H1 (cell line): ENCODE data around the gene KRTAP10-8. TPM values are rescaled to one million over a fixed set of nuclear protein-coding genes. Genes with fewer than 3 reads are reported as not detected.

Source experiments
- CTCF ChIA-PET: fragments of 300-600 bp; sonication (Branson Sonifier 250); formaldehyde crosslinking; loops from one replicate; lab custom pipeline; 2021; ENCODE audit not compliant: partially characterized antibody; lab: Charles Lee
- POLR2A ChIA-PET: fragments of 300-600 bp; sonication (Branson Sonifier 250); formaldehyde crosslinking; loops from one replicate; lab custom pipeline; 2021; ENCODE audit warnings: inconsistent platforms; ENCODE audit not compliant: partially characterized antibody; lab: Charles Lee
- DNase-seq, 2 experiments: peaks; one replicate each; pipeline versions ENCODE4 v3.0.0 to v3.0.0-alpha.2; 2010 to 2022; ENCODE audit warnings: low spot score in 2 of 2, low read depth in 1 of 2, mixed read lengths in 1 of 2
- FAIRE-seq: peaks from 2 replicates; lab custom pipeline; 2011; peaks lifted over from hg19 to GRCh38; lab: Jason Lieb, UNC
- H2AFZ ChIP-seq: 2 replicates; pipeline ENCODE4 v1.8.1; 2012; ENCODE audit warnings: low read length, inconsistent platforms
- H2AK5ac ChIP-seq: 2 replicates; pipeline ENCODE4 v1.6.1; 2013; ENCODE audit warnings: low read depth, low read length
- H2BK120ac ChIP-seq: replicated peaks from 2 replicates; pipeline ENCODE3; 2013; ENCODE audit warnings: low read depth, low read length, inconsistent platforms
- H2BK12ac ChIP-seq: 2 replicates; pipeline ENCODE4 v1.6.1; 2013; ENCODE audit warnings: low read depth, low read length
- H2BK15ac ChIP-seq: 2 replicates; pipeline ENCODE4 v1.6.1; 2013; ENCODE audit warnings: low read length
- H2BK20ac ChIP-seq: 2 replicates; pipeline ENCODE4 v1.6.1; 2013; ENCODE audit warnings: low read length
- H2BK5ac ChIP-seq: 2 replicates; pipeline ENCODE4 v1.6.1; 2013; ENCODE audit warnings: low read depth, low read length
- H3K14ac ChIP-seq: 2 replicates; pipeline ENCODE4 v1.6.1; 2013; ENCODE audit warnings: inconsistent platforms; ENCODE audit not compliant: insufficient read length
- H3K18ac ChIP-seq: 2 replicates; pipeline ENCODE4 v1.6.1; 2013; ENCODE audit warnings: low read length; ENCODE audit errors: extremely low read depth
- H3K23ac ChIP-seq: 2 replicates; pipeline ENCODE4 v1.6.1; 2013; ENCODE audit warnings: inconsistent platforms; ENCODE audit not compliant: insufficient read length
- H3K23me2 ChIP-seq: 2 replicates; pipeline ENCODE4 v1.6.1; 2013; ENCODE audit warnings: low read depth, low read length
- H3K27ac ChIP-seq: 2 replicates; pipeline ENCODE4 v1.6.1; 2011; ENCODE audit warnings: low read depth, low read length, inconsistent platforms
- H3K27me3 ChIP-seq, 4 experiments: replicated peaks in 1 of 4; 1 replicate in 1 of 4; 2 replicates in 3 of 4; pipeline versions ENCODE4 v1.6.1 to v1.8.1; 2011 to 2013; ENCODE audit warnings: low read length in 3 of 4, mild to moderate bottlenecking in 3 of 4, inconsistent platforms in 2 of 4, mixed read lengths in 2 of 4, moderate library complexity in 1 of 4; ENCODE audit not compliant: control insufficient read depth in 3 of 4, insufficient read depth in 3 of 4; ENCODE audit errors: extremely low read depth in 1 of 4
- H3K36me3 ChIP-seq, 4 experiments: 2 replicates each; pipeline versions ENCODE4 v1.6.1 to v1.8.1; 2011 to 2013; ENCODE audit warnings: mild to moderate bottlenecking in 4 of 4, low read length in 3 of 4, moderate library complexity in 2 of 4, control low read depth in 1 of 4, inconsistent platforms in 1 of 4; ENCODE audit not compliant: insufficient read depth in 4 of 4, control insufficient read depth in 2 of 4
- H3K4ac ChIP-seq: replicated peaks from 2 replicates; pipeline ENCODE3; 2013; ENCODE audit warnings: low read length, low read depth, mixed read lengths, inconsistent platforms; ENCODE audit not compliant: insufficient read length
- H3K4me1 ChIP-seq, 4 experiments: replicated peaks in 1 of 4; 1 replicate in 1 of 4; 2 replicates in 3 of 4; pipeline versions ENCODE4 v1.6.1 to v1.8.1; 2011 to 2013; ENCODE audit warnings: low read length in 3 of 4, inconsistent platforms in 2 of 4, mixed read lengths in 1 of 4; ENCODE audit not compliant: insufficient read depth in 4 of 4, control insufficient read depth in 3 of 4
- H3K4me2 ChIP-seq, 2 experiments: 2 replicates each; pipeline versions ENCODE4 v1.6.1 to v1.8.1; 2011 to 2013; ENCODE audit warnings: low read depth in 2 of 2, low read length in 2 of 2, control low read depth in 1 of 2, inconsistent platforms in 1 of 2, mild to moderate bottlenecking in 1 of 2; ENCODE audit not compliant: insufficient read depth in 1 of 2
- H3K4me3 ChIP-seq, 4 experiments: fragments of 200-600, 300-600 bp in 1 of 4; sonication (generic), shearing (Covaris generic), sonication (Bioruptor Twin) in 1 of 4; 2 replicates each; pipeline versions ENCODE4 v1.5.1 to v1.8.1; 2011 to 2016; ENCODE audit warnings: low read length in 4 of 4, low read depth in 3 of 4, control low read depth in 2 of 4, inconsistent platforms in 2 of 4, mild to moderate bottlenecking in 2 of 4, mixed read lengths in 1 of 4, moderate library complexity in 1 of 4; ENCODE audit not compliant: insufficient read depth in 2 of 4; ENCODE audit errors: extremely low read depth in 1 of 4
- H3K56ac ChIP-seq: replicated peaks from 2 replicates; pipeline ENCODE3; 2013; ENCODE audit warnings: low read depth, mild to moderate bottlenecking, mixed read lengths, low read length, inconsistent platforms; ENCODE audit not compliant: insufficient read length
- H3K79me1 ChIP-seq: 2 replicates; pipeline ENCODE4 v1.6.1; 2013; ENCODE audit warnings: low read depth, low read length, control low read depth
- H3K79me2 ChIP-seq, 2 experiments: 2 replicates each; pipeline versions ENCODE4 v1.6.1 to v1.8.1; 2012 to 2013; ENCODE audit warnings: low read length in 2 of 2, mild to moderate bottlenecking in 2 of 2, inconsistent platforms in 1 of 2; ENCODE audit not compliant: insufficient read depth in 2 of 2, control insufficient read depth in 1 of 2
- H3K9ac ChIP-seq, 4 experiments: replicated peaks in 1 of 4; 1 replicate in 1 of 4; 2 replicates in 3 of 4; pipeline versions ENCODE4 v1.6.1 to v1.8.1; 2011 to 2013; ENCODE audit warnings: low read depth in 3 of 4, low read length in 3 of 4, control low read depth in 2 of 4, mild to moderate bottlenecking in 2 of 4, moderate library complexity in 2 of 4, inconsistent platforms in 1 of 4; ENCODE audit errors: extremely low read depth in 1 of 4
- H3K9me3 ChIP-seq, 2 experiments: 2 replicates each; pipeline versions ENCODE4 v1.6.1 to v1.8.1; 2012 to 2013; ENCODE audit warnings: mild to moderate bottlenecking in 2 of 2, moderate library complexity in 2 of 2, control low read depth in 1 of 2, inconsistent platforms in 1 of 2, low read depth in 1 of 2, low read length in 1 of 2, mixed read lengths in 1 of 2; ENCODE audit not compliant: insufficient read depth in 2 of 2
- H4K20me1 ChIP-seq, 2 experiments: replicated peaks in 1 of 2; 2 replicates each; pipeline versions ENCODE3 to v1.8.1; 2011 to 2013; ENCODE audit warnings: inconsistent platforms in 2 of 2, low read length in 2 of 2, mild to moderate bottlenecking in 1 of 2; ENCODE audit not compliant: insufficient read depth in 2 of 2, control insufficient read depth in 1 of 2
- H4K5ac ChIP-seq: 2 replicates; pipeline ENCODE4 v1.6.1; 2013; ENCODE audit warnings: low read length, low read depth, mixed read lengths, inconsistent platforms; ENCODE audit not compliant: insufficient read length
- H4K8ac ChIP-seq: 2 replicates; pipeline ENCODE4 v1.8.0; 2013; ENCODE audit warnings: mild to moderate bottlenecking, moderate library complexity, low read length, inconsistent platforms; ENCODE audit not compliant: insufficient read depth; ENCODE audit errors: extremely low read depth
- H4K91ac ChIP-seq: replicated peaks from 2 replicates; pipeline ENCODE3; 2013; ENCODE audit warnings: low read length, mixed read lengths, inconsistent platforms; ENCODE audit not compliant: insufficient read length
- ASH2L ChIP-seq: fragments of 200-600, 300-600 bp; sonication (generic); IDR thresholded peaks from one replicate; pipeline ENCODE4 v1.7.1; 2017; ENCODE audit warnings: low read length
- CEBPB ChIP-seq: IDR thresholded peaks from 2 replicates; pipeline ENCODE4 v1.6.1; 2012; ENCODE audit warnings: low read depth, low read length
- CTCF ChIP-seq, 3 experiments: IDR thresholded peaks; 1 replicate in 2 of 3; 2 replicates in 1 of 3; pipeline versions ENCODE4 v1.5.1 to v1.6.1; 2011; ENCODE audit warnings: low read length in 3 of 3, mild to moderate bottlenecking in 3 of 3, inconsistent platforms in 2 of 3, low read depth in 1 of 3, moderate library complexity in 1 of 3; ENCODE audit not compliant: insufficient read depth in 1 of 3; ENCODE audit errors: control extremely low read depth in 1 of 3
- JUND ChIP-seq: IDR thresholded peaks from 2 replicates; pipeline ENCODE4 v1.6.1; 2011; ENCODE audit warnings: mild to moderate bottlenecking, improper control_type of control experiment, low read length
- KDM4A ChIP-seq: IDR thresholded peaks from one replicate; pipeline ENCODE4 v1.7.1; 2012; ENCODE audit warnings: low read depth, mild to moderate bottlenecking, moderate library complexity, low read length, inconsistent platforms; ENCODE audit not compliant: severe bottlenecking
- RXRA ChIP-seq: IDR thresholded peaks from 2 replicates; pipeline ENCODE4 v1.6.1; 2011; ENCODE audit warnings: low read depth, mild to moderate bottlenecking, low read length, moderate library complexity; ENCODE audit not compliant: insufficient read depth
- SP4 ChIP-seq: IDR thresholded peaks from 2 replicates; pipeline ENCODE4 v1.6.1; 2012; ENCODE audit warnings: low read length, inconsistent platforms
- TCF12 ChIP-seq: IDR thresholded peaks from 2 replicates; pipeline ENCODE4 v1.6.1; 2011; ENCODE audit warnings: low read depth, mild to moderate bottlenecking, low read length
- WGBS, 2 experiments: shearing (Covaris generic) in 1 of 2; methylation state at CpG; one replicate each; pipeline versions ENCODE4 v1.1.6 to v1.1.7; 2013 to 2015; ENCODE audit warnings: low lambda C conversion rate in 2 of 2, mixed read lengths in 2 of 2, inconsistent platforms in 1 of 2, low coverage in 1 of 2, missing lambda C conversion rate in 1 of 2; ENCODE audit not compliant: insufficient replicate concordance in 2 of 2, insufficient coverage in 1 of 2, insufficient read length in 1 of 2; ENCODE audit errors: extremely low coverage in 1 of 2, missing lambda C conversion rate in 1 of 2; 5-methylcytosine and 5-hydroxymethylcytosine counted together
- polyA plus RNA-seq, 7 experiments: library from polyadenylated mRNA; depleted of rRNA in 3 of 7; stranded (reverse) in 5 of 7; unstranded in 2 of 7; fragments of >200 nt in 5 of 7; fragments of 200-250 nt in 2 of 7; gene quantifications; 1 replicate in 5 of 7; 2 replicates in 1 of 7; 4 replicates in 1 of 7; pipeline versions ENCODE4 v1.2.1 to v1.2.3, GENCODE V29; 2011 to 2013; ENCODE audit warnings: missing spikeins in 2 of 7, mixed read lengths in 2 of 7
- total RNA-seq: library from RNA; stranded (reverse); fragmentation: NEBNext Ultra II Directional; extraction: Animal tissue kit (Norgen Biotek cat#: 25700); gene quantifications from 2 replicates; pipeline ENCODE4 v1.2.1, GENCODE V29; 2021
- TF ChIP-seq, protein P1 (sequence below): IDR thresholded peaks from 2 replicates; pipeline ENCODE4 v1.6.1; 2011; ENCODE audit warnings: low read depth, mild to moderate bottlenecking, low read length; ENCODE audit not compliant: insufficient read depth
- TF ChIP-seq, protein P2 (sequence below): IDR thresholded peaks from 2 replicates; pipeline ENCODE4 v1.6.1; 2012; ENCODE audit warnings: inconsistent platforms

Gene KRTAP10-8
- total and polyA plus RNA-seq, 2 of the 8 experiments (the other 6 are each of a cell fraction or from before 2014, with no cell fraction given), result not detected

DNA sequence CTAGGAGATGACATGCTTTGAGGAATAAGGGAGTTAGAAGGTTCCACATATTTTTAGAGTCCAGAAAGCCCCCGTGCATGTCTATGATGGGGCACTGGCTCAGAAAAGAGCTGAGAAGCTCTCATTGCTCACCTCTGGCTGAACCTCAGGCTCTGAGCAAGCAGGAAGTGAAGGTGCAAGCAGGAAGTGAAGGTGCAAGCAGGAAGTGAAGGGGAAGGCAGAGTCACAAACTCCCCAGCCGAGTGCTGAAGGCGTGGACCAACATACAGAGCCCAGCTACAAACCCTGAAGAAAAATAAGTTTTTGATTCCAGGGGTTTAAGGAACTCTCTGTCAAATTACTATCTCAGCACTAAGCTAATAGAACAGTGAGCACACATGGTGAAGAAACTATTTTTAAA lies 7.0 kb downstream of the KRTAP10-8 start:
- DNase-seq, result no peak
- no peak overlapping the region for H2AK5ac ChIP-seq
- WGBS, 2 experiments, result 93% methylated on average over 3 of the region's 3 CpGs; no CpG with 5 or more reads in 1 of the 2 experiments
- TF ChIP-seq CTCF (IDR thresholded peaks at IDR 0.05; ENCODE audit: control extremely low read depth in 1 of 3, insufficient read depth in 1 of 3, low read depth in 1 of 3, low read length in 3 of 3) (no peak), SP4 (no peak), JUND (no peak), ASH2L (no peak), RXRA (no peak), KDM4A (no peak), TCF12 (no peak), CEBPB (no peak)
- TF ChIP-seq, protein P1, sequence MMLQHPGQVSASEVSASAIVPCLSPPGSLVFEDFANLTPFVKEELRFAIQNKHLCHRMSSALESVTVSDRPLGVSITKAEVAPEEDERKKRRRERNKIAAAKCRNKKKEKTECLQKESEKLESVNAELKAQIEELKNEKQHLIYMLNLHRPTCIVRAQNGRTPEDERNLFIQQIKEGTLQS, result no peak
- TF ChIP-seq, protein P2, sequence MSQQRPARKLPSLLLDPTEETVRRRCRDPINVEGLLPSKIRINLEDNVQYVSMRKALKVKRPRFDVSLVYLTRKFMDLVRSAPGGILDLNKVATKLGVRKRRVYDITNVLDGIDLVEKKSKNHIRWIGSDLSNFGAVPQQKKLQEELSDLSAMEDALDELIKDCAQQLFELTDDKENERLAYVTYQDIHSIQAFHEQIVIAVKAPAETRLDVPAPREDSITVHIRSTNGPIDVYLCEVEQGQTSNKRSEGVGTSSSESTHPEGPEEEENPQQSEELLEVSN, result no peak

More for the DNA sequence above, 7.0 kb downstream of the KRTAP10-8 start:
- Histone ChIP-seq H4K20me1 (peaks cover 0 to 1% of the 10 kb centered on the region in 2 experiments), H4K5ac (no peak overlapping the region), H3K79me2 (no peaks in the 10 kb centered on the region), H2BK20ac (no peak overlapping the region), H2AFZ (no peak overlapping the region), H3K27me3 (no peaks in the 10 kb centered on the region), H3K36me3 (no peaks in the 10 kb centered on the region), H4K8ac (no peak overlapping the region), H3K4me3 (no peak overlapping the region), H3K14ac (no peak overlapping the region), H3K79me1 (no peaks in the 10 kb centered on the region; the same call in 1 of the 2 replicates), H4K91ac (no peak overlapping the region), H2BK5ac (no peak overlapping the region), H3K9me3 (peaks cover 10 to 11% of the 10 kb centered on the region in 2 experiments), H3K9ac (no peak overlapping the region; a peak in 1 of 7 replicates), H3K4me2 (no peak overlapping the region), H3K18ac (no peak overlapping the region), H3K27ac (no peak overlapping the region), H3K56ac (no peak overlapping the region), H3K4me1 (peaks cover 0 to 5% (median 2%) of the 10 kb centered on the region in 4 experiments; a peak in 4 of 7 replicates), H2BK15ac (no peak overlapping the region), H2BK120ac (no peak overlapping the region), H3K23ac (no peak overlapping the region), H2BK12ac (no peak overlapping the region), H3K23me2 (no peaks in the 10 kb centered on the region), H3K4ac (peak overlapping the region; percentile 50)
- FAIRE-seq, result no peak
- ChIA-PET POLR2A (no interaction called here), CTCF (interaction anchor here (0.6 to 4.0 kb wide), 25 partner anchors 8 to 182 kb away, joined by 3 to 16 read pairs (median 4); partner anchors contain the start of genes KRTAP10-11, KRTAP10-7, KRTAP10-9 and KRTAP12-2)
